OCI-LY1 (cell line): ENCODE results near the gene NRP2.

ENCODE experiments used
- H2AFZ ChIP-seq: fragments of 200-600 bp; sonication (generic), shearing (Covaris generic); 2 replicates; pipeline ENCODE4 v1.6.0; 2014; ENCODE audit warnings: antibody characterized with exemption, mild to moderate bottlenecking, low read length
- H3F3A ChIP-seq: fragments of 200-600 bp; sonication (generic), shearing (Covaris generic); 2 replicates; pipeline ENCODE4 v1.6.0; 2014; ENCODE audit warnings: mild to moderate bottlenecking, antibody characterized with exemption, low read length, moderate library complexity; ENCODE audit not compliant: insufficient read depth
- H3K27ac ChIP-seq: fragments of 200-600 bp; sonication (generic); 2 replicates; pipeline ENCODE4 v1.5.1; 2014; ENCODE audit warnings: low read length, mixed run types, mild to moderate bottlenecking, low read depth; ENCODE audit not compliant: poor library complexity, severe bottlenecking
- H3K27me3 ChIP-seq: fragments of 200-600 bp; sonication (generic); 2 replicates; pipeline ENCODE4 v1.6.0; 2014; ENCODE audit warnings: antibody characterized with exemption, mild to moderate bottlenecking, low read length, moderate library complexity; ENCODE audit not compliant: insufficient read depth
- H3K36me3 ChIP-seq: fragments of 200-600 bp; sonication (generic); 2 replicates; pipeline ENCODE4 v1.6.1; 2014; ENCODE audit warnings: mild to moderate bottlenecking, antibody characterized with exemption, low read length, moderate library complexity, mixed read lengths; ENCODE audit not compliant: insufficient read depth
- H3K4me1 ChIP-seq: fragments of 200-600 bp; sonication (generic); 2 replicates; pipeline ENCODE4 v1.5.1; 2014; ENCODE audit warnings: mild to moderate bottlenecking, low read length, moderate library complexity; ENCODE audit not compliant: insufficient read depth, severe bottlenecking
- H3K4me2 ChIP-seq: fragments of 200-600 bp; sonication (generic), shearing (Covaris generic); 2 replicates; pipeline ENCODE4 v1.6.1; 2014; ENCODE audit warnings: low read length
- H3K4me3 ChIP-seq: fragments of 200-600 bp; sonication (generic); 2 replicates; pipeline ENCODE4 v1.5.1; 2014; ENCODE audit warnings: low read length, low read depth, mild to moderate bottlenecking, mixed read lengths; ENCODE audit not compliant: poor library complexity, severe bottlenecking
- H3K79me2 ChIP-seq: fragments of 200-600 bp; shearing (Covaris generic); 2 replicates; pipeline ENCODE4 v1.6.1; 2016; ENCODE audit warnings: mixed run types, low read length, mixed read lengths; ENCODE audit not compliant: insufficient read depth
- H3K9ac ChIP-seq: fragments of 200-600 bp; sonication (generic), shearing (Covaris generic); 2 replicates; pipeline ENCODE4 v1.6.1; 2014; ENCODE audit warnings: mild to moderate bottlenecking, low read length, mixed read lengths
- H3K9me2 ChIP-seq: fragments of 200-600 bp; sonication (generic), shearing (Covaris generic); 2 replicates; pipeline ENCODE4 v1.6.1; 2014; ENCODE audit warnings: low read depth, mild to moderate bottlenecking, low read length, mixed read lengths
- H3K9me3 ChIP-seq: fragments of 200-600 bp; shearing (Covaris generic); 2 replicates; pipeline ENCODE4 v1.6.1; 2014; ENCODE audit warnings: low read length, mixed read lengths
- H4K20me1 ChIP-seq: fragments of 200-600 bp; sonication (generic), shearing (Covaris generic); 2 replicates; pipeline ENCODE4 v1.6.0; 2016; ENCODE audit warnings: mild to moderate bottlenecking, low read length; ENCODE audit not compliant: insufficient read depth
- CTCF ChIP-seq: fragments of 200-600 bp; sonication (generic), shearing (Covaris generic); IDR thresholded peaks from 2 replicates; pipeline ENCODE4 v1.5.1; 2017; ENCODE audit warnings: mild to moderate bottlenecking, antibody characterized with exemption, low read length, moderate library complexity, mixed read lengths
- EZH2 ChIP-seq: fragments of 200-600 bp; sonication (generic), shearing (Covaris generic); IDR thresholded peaks from 2 replicates; pipeline ENCODE4 v1.8.0; 2017; ENCODE audit warnings: borderline replicate concordance, mixed run types, mild to moderate bottlenecking, antibody characterized with exemption, low read length, moderate library complexity, mixed read lengths

Gene NRP2

GRCh38 chr2:205700331-205701132 lies 18.2 kb downstream of the NRP2 start:
- Histone ChIP-seq H3K9me2 (no peaks in the 10 kb centered on the region), H4K20me1 (no peaks in the 10 kb centered on the region), H3K4me3 (peak overlapping the region; percentile 1), H3K27me3 (no peaks in the 10 kb centered on the region), H3K4me1 (peaks cover 33% of the 10 kb centered on the region), H3K27ac (peak overlapping the region; percentile 75), H3F3A (no peaks in the 10 kb centered on the region), H3K9ac (peak overlapping the region; percentile 28; the same call in 1 of the 2 replicates), H3K9me3 (no peaks in the 10 kb centered on the region), H3K36me3 (no peaks in the 10 kb centered on the region), H2AFZ (no peak overlapping the region), H3K79me2 (no peaks in the 10 kb centered on the region), H3K4me2 (peak overlapping the region; percentile 56)
- TF ChIP-seq EZH2 (no peak), CTCF (no peak)

- Histone ChIP-seq H3K9me2 (no peaks in the 10 kb centered on the region), H3K4me2 (no peak overlapping the region), H3K4me1 (peaks cover 43% of the 10 kb centered on the region), H3K36me3 (no peaks in the 10 kb centered on the region), H2AFZ (no peak overlapping the region), H3K27me3 (no peaks in the 10 kb centered on the region), H3K27ac (peak overlapping the region; percentile 75), H3K9me3 (no peaks in the 10 kb centered on the region), H3K4me3 (no peak overlapping the region), H3K9ac (no peak overlapping the region), H3K79me2 (no peaks in the 10 kb centered on the region), H4K20me1 (no peaks in the 10 kb centered on the region), H3F3A (no peaks in the 10 kb centered on the region)
- TF ChIP-seq CTCF (no peak), EZH2 (no peak)
Measured at GRCh38 chr2:205701509-205701908, 19.2 kb downstream of the NRP2 start.

- no peaks in the 10 kb centered on the region for H3K36me3 ChIP-seq
- H3K4me2 ChIP-seq = no peak overlapping the region
- H3F3A ChIP-seq = no peaks in the 10 kb centered on the region
- no peaks in the 10 kb centered on the region for H4K20me1 ChIP-seq
- no peak overlapping the region for H3K9ac ChIP-seq
- H3K27me3 ChIP-seq = no peaks in the 10 kb centered on the region
- no peaks in the 10 kb centered on the region for H3K9me3 ChIP-seq
- H3K4me1 ChIP-seq = peaks cover 54% of the 10 kb centered on the region
- no peak overlapping the region for H2AFZ ChIP-seq
- H3K9me2 ChIP-seq = no peaks in the 10 kb centered on the region
- H3K4me3 ChIP-seq = no peak overlapping the region
- H3K79me2 ChIP-seq = no peaks in the 10 kb centered on the region
- no peak overlapping the region for H3K27ac ChIP-seq
- TF ChIP-seq CTCF = no peak
- TF ChIP-seq EZH2 = no peak
Measured at GRCh38 chr2:205702576-205702975, 20.3 kb downstream of the NRP2 start.
